ENCODE data around the gene FABP3.

DNA sequence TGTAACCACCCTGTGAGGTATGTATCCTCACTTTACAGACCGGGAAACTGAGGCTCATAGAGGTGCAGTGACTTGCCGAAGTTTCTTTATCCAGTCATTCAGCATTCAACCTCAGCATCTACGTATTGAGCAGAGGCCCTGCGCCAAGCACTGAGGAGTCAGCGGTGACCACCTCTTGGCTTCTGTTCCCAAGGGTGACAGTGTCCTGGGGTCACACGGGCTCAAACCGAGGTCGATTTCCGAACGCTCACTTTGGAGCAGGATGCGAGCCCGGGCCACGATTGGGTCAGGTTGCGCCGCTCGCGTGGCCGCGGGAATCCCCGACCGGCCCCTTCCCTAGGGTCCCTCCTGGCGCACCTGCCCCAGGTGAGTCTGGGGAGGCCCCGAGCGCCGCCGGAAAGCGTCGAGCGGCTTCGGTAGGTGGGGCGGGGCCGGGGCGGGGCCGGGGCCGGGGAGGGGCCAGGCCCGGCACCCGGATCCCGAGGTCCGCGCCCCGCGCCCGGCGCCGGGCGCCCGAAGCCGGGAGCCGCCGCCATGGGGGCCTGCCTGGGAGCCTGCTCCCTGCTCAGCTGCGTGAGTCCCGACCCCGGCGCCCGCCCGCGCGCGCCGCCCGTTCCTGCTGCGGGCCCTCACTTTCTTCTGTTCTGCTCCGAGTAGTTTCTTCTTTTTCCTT is 40.0 kb upstream of the FABP3 start, which contains the start of gene SERINC2:
- no peak for TF ChIP-seq CTCF (IDR thresholded peaks at IDR 0.05 in 4 of 5, conservative IDR thresholded peaks at IDR 0.05 in 1 of 5)
- peak; percentile 83 for TF ChIP-seq POLR2A (IDR thresholded peaks at IDR 0.05)
